Suprapubic skin (tissue), 4 donors: ENCODE measurements around the gene P2RX7. TPM values are rescaled to one million over a fixed set of nuclear protein-coding genes. Genes with fewer than 3 reads are reported as not detected.
A peak's percentile ranks its signal among the peaks of the same experiment; 100 is the strongest.
"Not testable (repeated sequence)": the region's sequence is repeated elsewhere in the genome, so short reads cannot be mapped to it uniquely, and the experiment has no call there.

Experiments
- DNase-seq, 2 donors: peaks; one replicate each; pipeline ENCODE4 v3.0.0-alpha.2; 2019; ENCODE audit warnings: low spot score in 2 of 2
- H3K27ac ChIP-seq: fragments of 200-600 bp; sonication (generic); one replicate; pipeline ENCODE4 v1.5.1; 2019
- H3K27me3 ChIP-seq: fragments of 200-600 bp; sonication (generic); one replicate; pipeline ENCODE4 v1.5.1; 2019
- H3K36me3 ChIP-seq: fragments of 200-600 bp; sonication (generic); one replicate; pipeline ENCODE4 v1.5.1; 2019
- H3K4me1 ChIP-seq: fragments of 200-600 bp; sonication (generic); one replicate; pipeline ENCODE4 v1.5.1; 2019
- H3K4me3 ChIP-seq: fragments of 200-600 bp; sonication (generic); one replicate; pipeline ENCODE4 v1.5.1; 2019; ENCODE audit warnings: mild to moderate bottlenecking
- H3K9me3 ChIP-seq: fragments of 200-600 bp; sonication (generic); one replicate; pipeline ENCODE4 v1.5.1; 2019
- EP300 ChIP-seq: sonication (generic); formaldehyde crosslinking; IDR thresholded peaks from one replicate; pipeline ENCODE4 v1.6.1; 2017; ENCODE audit warnings: antibody characterized with exemption
- POLR2A ChIP-seq, 2 donors: fragments of 450-650 bp; IDR thresholded peaks; one replicate each; pipeline ENCODE4 v1.6.1; 2017; ENCODE audit warnings: antibody characterized with exemption in 2 of 2, mild to moderate bottlenecking in 2 of 2, moderate library complexity in 2 of 2
- POLR2AphosphoS5 ChIP-seq, 3 donors: sonication (generic); formaldehyde crosslinking; IDR thresholded peaks; one replicate each; pipeline ENCODE4 v1.6.1; 2017; ENCODE audit warnings: antibody characterized with exemption in 3 of 3
- WGBS: methylation state at CpG from one replicate; pipeline ENCODE4 v1.1.5; 2018; 5-methylcytosine and 5-hydroxymethylcytosine counted together
- total RNA-seq, 4 donors: library from RNA; depleted of rRNA; stranded (reverse); fragments of >200 nt; gene quantifications; one replicate each; pipeline ENCODE4 v1.1.0, GENCODE V29; 2016
- TF ChIP-seq, protein P1 (sequence below), 2 donors: fragments of 200-600 bp in 1 of 2; fragments of 450-650 bp in 1 of 2; sonication (generic) in 1 of 2; IDR thresholded peaks; one replicate each; pipeline ENCODE4 v1.5.1; 2016 to 2019; ENCODE audit warnings: antibody characterized with exemption in 2 of 2, mild to moderate bottlenecking in 1 of 2, moderate library complexity in 1 of 2

Gene P2RX7
- total RNA-seq, 4 donors from 2014 or later, result 14.0 to 65.7 (median 19.2) TPM

DNA sequence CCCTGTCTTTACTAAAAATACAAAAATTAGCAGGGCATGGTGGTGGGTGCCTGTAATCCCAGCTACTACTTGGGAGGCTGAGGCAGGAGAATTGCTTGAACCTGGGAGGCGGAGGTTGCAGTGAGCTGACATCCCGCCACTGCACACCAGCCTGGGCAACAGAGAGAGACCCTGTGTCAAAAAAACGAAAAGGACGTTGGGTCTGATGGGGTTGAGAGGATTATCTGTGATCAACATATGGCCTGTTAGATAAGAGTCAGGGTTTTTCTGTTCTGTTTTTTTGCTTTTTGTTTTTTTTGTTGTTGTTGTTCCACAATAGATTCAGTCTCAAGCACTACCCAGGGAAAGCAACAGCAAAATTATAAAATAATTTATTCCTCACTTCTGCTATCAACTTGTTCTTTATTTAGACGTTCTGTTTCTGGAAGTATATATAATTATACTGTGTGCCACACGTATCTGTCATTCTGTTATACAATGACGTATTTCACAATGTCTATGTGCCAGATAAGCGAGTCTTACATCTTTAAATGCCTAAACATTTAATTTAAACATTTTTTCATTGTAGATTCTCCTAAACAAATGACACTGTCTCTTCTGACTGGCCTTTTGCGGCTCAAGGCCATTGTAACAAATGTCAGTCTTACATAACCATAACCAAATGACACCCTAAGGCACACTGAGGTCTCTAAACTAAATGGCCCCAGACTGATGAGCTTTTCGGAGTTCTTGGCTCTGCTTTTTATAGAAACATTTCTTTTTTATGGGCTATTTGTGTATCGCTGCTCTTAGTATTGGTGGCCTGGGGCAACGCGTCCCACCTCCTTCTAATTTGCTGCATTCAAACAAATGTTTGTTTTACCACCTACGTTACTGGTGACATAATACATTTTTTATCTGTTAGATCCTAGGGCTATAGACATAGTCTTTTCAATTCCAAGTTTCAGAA is 70.0 kb downstream of the P2RX7 start:
- no peak for TF ChIP-seq POLR2AphosphoS5 (IDR thresholded peaks at IDR 0.05)
- no peak for TF ChIP-seq EP300
- TF ChIP-seq, protein P1, sequence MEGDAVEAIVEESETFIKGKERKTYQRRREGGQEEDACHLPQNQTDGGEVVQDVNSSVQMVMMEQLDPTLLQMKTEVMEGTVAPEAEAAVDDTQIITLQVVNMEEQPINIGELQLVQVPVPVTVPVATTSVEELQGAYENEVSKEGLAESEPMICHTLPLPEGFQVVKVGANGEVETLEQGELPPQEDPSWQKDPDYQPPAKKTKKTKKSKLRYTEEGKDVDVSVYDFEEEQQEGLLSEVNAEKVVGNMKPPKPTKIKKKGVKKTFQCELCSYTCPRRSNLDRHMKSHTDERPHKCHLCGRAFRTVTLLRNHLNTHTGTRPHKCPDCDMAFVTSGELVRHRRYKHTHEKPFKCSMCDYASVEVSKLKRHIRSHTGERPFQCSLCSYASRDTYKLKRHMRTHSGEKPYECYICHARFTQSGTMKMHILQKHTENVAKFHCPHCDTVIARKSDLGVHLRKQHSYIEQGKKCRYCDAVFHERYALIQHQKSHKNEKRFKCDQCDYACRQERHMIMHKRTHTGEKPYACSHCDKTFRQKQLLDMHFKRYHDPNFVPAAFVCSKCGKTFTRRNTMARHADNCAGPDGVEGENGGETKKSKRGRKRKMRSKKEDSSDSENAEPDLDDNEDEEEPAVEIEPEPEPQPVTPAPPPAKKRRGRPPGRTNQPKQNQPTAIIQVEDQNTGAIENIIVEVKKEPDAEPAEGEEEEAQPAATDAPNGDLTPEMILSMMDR (IDR thresholded peaks at IDR 0.05), result no peak
- TF ChIP-seq POLR2A (IDR thresholded peaks at IDR 0.05), result no peak
- no peaks in the 10 kb centered on the region for H3K27me3 ChIP-seq
- no peak for DNase-seq
- 66% methylated on average over 14 of the region's 14 CpGs for WGBS
- H3K36me3 ChIP-seq, result no peaks in the 10 kb centered on the region
- no peak overlapping the region for H3K4me3 ChIP-seq
- H3K9me3 ChIP-seq, result no peaks in the 10 kb centered on the region
- no peak overlapping the region for H3K27ac ChIP-seq
- H3K4me1 ChIP-seq, result peaks cover 4% of the 10 kb centered on the region

DNA sequence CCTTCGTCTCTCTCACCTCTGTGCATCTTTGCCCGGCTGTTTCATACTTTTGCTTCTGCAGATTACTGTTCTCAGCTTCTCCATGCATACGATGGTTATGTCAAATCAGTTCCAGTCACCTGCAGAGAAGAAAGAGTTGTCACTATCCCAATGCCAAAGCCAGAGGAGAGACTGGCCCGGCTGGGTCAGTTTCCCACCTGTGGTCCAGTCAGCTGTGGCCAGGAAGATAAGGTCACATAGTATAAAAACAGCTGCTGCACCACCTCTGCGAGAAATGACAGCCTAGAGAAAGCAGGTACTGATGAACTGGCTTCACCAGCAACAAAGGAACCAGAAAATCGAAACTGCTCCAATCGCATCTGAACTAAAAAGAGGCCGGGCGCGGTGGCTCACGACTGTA is 70.8 kb downstream of the P2RX7 start:
- Histone ChIP-seq H3K4me3 (no peak overlapping the region), H3K4me1 (peaks cover 4% of the 10 kb centered on the region), H3K9me3 (no peaks in the 10 kb centered on the region), H3K27ac (no peak overlapping the region), H3K27me3 (no peaks in the 10 kb centered on the region), H3K36me3 (no peaks in the 10 kb centered on the region)
- WGBS, result 83% methylated on average over 11 of the region's 11 CpGs
- TF ChIP-seq POLR2AphosphoS5 (IDR thresholded peaks at IDR 0.05) (no peak), POLR2A (IDR thresholded peaks at IDR 0.05) (no peak), EP300 (no peak)
- TF ChIP-seq, protein P1 (IDR thresholded peaks at IDR 0.05), result no peak
- DNase-seq, result no peak

DNA sequence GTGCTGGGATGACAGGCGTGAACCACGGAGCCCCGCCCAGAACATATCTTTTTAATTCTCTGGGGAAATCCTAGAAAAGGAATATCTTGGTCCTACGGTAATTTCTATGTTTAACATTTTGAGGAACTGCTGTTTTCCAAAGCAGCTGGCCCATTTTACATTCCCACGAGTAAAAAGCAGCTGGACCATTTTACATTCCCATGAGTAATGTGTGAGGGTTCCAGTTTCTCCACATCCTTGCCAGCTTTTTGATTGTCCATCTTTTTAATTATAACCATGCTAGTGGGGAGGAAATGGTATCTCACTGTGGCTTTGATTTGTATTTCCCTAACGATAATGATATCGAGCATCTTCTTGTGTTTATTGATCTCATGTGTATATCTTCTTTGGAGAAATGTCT is 72.8 kb downstream of the P2RX7 start:
- Histone ChIP-seq H3K27ac (no peak overlapping the region), H3K36me3 (no peaks in the 10 kb centered on the region), H3K9me3 (no peaks in the 10 kb centered on the region), H3K4me1 (peaks cover 11% of the 10 kb centered on the region), H3K4me3 (no peak overlapping the region), H3K27me3 (no peaks in the 10 kb centered on the region)
- TF ChIP-seq POLR2A (IDR thresholded peaks at IDR 0.05) (no peak), POLR2AphosphoS5 (IDR thresholded peaks at IDR 0.05) (no peak), EP300 (no peak)
- TF ChIP-seq, protein P1 (IDR thresholded peaks at IDR 0.05), result no peak
- 66% methylated on average over 7 of the region's 7 CpGs for WGBS
- DNase-seq, result no peak

DNA sequence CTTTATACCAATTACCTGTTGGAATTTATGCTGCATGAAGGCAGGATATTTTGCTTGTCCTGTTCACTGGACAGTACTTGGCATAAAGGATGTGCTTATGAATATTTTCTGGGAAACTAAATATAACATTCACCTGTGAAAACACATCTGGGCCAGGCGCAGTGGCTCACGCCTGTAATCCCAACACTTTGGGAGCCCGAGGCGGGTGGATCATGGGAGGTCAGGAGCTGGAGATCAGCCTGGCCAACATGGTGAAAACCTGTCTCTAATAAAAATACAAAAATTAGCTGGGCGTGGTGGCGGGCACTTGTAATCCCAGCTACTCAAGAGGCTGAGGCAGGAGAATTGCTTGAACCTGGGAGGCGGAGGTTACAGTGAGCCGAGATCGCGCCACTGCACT is 75.9 kb downstream of the P2RX7 start:
- not testable (repeated sequence) for H3K9me3 ChIP-seq, DNase-seq, H3K36me3 ChIP-seq, H3K27ac ChIP-seq, H3K4me3 ChIP-seq, H3K27me3 ChIP-seq
- 91% methylated on average over 10 of the region's 10 CpGs for WGBS
- peaks cover 16% of the 10 kb centered on the region for H3K4me1 ChIP-seq

DNA sequence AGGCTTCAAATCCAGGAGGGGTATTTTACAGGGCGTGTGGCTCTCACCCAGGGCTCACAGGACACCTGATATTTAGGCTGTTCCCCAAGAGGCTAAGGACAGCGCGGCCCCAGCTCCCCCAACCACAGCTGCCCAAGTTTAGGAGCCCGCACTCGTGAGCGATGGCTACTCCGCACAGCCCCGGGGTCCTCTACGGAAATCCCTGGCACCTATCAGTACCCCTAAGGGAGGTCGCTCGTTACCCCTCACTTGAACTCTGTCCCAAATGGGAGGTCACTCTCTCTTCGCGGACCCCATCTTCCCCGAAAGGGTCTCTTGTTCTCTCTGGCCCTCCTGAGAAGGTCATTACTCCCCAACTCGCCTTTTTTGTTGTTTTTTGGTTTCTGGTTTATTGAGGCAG is 76.5 kb downstream of the P2RX7 start:
- Histone ChIP-seq H3K27ac (no peak overlapping the region), H3K27me3 (no peaks in the 10 kb centered on the region), H3K36me3 (no peaks in the 10 kb centered on the region), H3K4me1 (peaks cover 16% of the 10 kb centered on the region), H3K4me3 (peak overlapping the region; percentile 76), H3K9me3 (no peaks in the 10 kb centered on the region)
- 87% methylated on average over 15 of the region's 15 CpGs for WGBS
- DNase-seq, result peak in 1 of 2 donors; percentile 72
- TF ChIP-seq EP300, result no peak
- TF ChIP-seq POLR2A (IDR thresholded peaks at IDR 0.05), result no peak
- TF ChIP-seq, protein P1 (IDR thresholded peaks at IDR 0.05), result no peak
- TF ChIP-seq POLR2AphosphoS5 (IDR thresholded peaks at IDR 0.05), result no peak
